CD8-positive, alpha-beta memory T cell (primary cell): ENCODE measurements around the gene SCN3B. TPM values are rescaled to one million over a fixed set of nuclear protein-coding genes. Genes with fewer than 3 reads are reported as not detected.

ENCODE experiments used
- polyA plus RNA-seq: library from polyadenylated mRNA; unstranded; fragments of 300-500 nt; fragmentation: Illumina TruSeq; gene quantifications from one replicate; pipeline ENCODE4 v1.2.3, GENCODE V29; 2021
- total RNA-seq, 2 experiments: library from RNA; stranded (reverse); gene quantifications; one replicate each; pipeline ENCODE4 v1.2.3, GENCODE V29; 2021

The SCN3B gene
- total and polyA plus RNA-seq, 3 experiments from 2014 or later: 0.22 TPM; not detected in 2

Other genes starting within 250 kb of the SCN3B start
- 10 to 100 TPM; 27.9 to 28.2 TPM for gene GRAMD1B, start 224.4 kb downstream of the SCN3B start, total RNA-seq
- 2.1 TPM for gene GRAMD1B, start 224.4 kb downstream of the SCN3B start, polyA plus RNA-seq
- 10 to 100 TPM; 16.6 to 18.4 TPM for gene ZNF202, start 87.0 kb upstream of the SCN3B start, total RNA-seq
- gene ZNF202, start 87.0 kb upstream of the SCN3B start, polyA plus RNA-seq: 9.7 TPM
- not detected for gene OR6X1, start 99.9 kb upstream of the SCN3B start, total RNA-seq
- not detected for gene OR6X1, start 99.9 kb upstream of the SCN3B start, polyA plus RNA-seq
- gene OR6M1, start 151.7 kb upstream of the SCN3B start, total RNA-seq: not detected
- gene OR6M1, start 151.7 kb upstream of the SCN3B start, polyA plus RNA-seq: not detected
- not detected for gene TMEM225, start 231.0 kb upstream of the SCN3B start, total RNA-seq
- gene TMEM225, start 231.0 kb upstream of the SCN3B start, polyA plus RNA-seq: not detected
- gene OR8D4, start 247.5 kb upstream of the SCN3B start, total RNA-seq: not detected
- not detected for gene OR8D4, start 247.5 kb upstream of the SCN3B start, polyA plus RNA-seq